HG03460 (cell line): ENCODE results near the gene CDH2.

Experiments used
- ATAC-seq: cut with Tn5 transposase; IDR thresholded peaks from one replicate; pipeline ENCODE4 v1.9.1; 2021; ENCODE audit not compliant: unreplicated experiment

Gene CDH2

GRCh38 chr18:28095041-28095440 lies 81.9 kb downstream of the CDH2 start:
- ATAC-seq = no peak

GRCh38 chr18:28091197-28091596 lies 85.7 kb downstream of the CDH2 start:
- no peak for ATAC-seq

DNA sequence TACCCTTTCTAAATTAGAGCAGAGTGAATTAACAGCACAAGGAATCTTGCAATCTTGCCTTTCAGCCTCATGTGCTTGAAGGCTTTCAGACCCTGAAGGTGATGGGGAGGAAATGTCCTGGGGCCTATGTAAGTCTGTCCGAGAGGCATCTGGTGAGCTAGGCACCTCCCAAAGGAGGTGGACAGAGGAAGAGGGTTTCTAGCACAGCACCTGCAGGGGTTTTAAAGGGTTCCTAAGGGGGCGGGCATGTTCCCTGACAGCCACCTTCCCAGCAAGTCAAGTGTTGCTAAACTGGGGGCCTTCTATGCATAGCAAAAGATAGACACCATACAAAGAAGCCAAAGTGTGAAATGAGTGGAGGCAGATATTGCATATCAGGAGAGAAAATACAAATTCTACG lies 88.5 kb downstream of the CDH2 start:
- no peak for ATAC-seq

- no peak for ATAC-seq
These were observed 90.0 kb downstream of the CDH2 start for GRCh38 chr18:28086670-28087552.

- ATAC-seq = no peak
These were observed 95.4 kb downstream of the CDH2 start for GRCh38 chr18:28081516-28081915.

DNA sequence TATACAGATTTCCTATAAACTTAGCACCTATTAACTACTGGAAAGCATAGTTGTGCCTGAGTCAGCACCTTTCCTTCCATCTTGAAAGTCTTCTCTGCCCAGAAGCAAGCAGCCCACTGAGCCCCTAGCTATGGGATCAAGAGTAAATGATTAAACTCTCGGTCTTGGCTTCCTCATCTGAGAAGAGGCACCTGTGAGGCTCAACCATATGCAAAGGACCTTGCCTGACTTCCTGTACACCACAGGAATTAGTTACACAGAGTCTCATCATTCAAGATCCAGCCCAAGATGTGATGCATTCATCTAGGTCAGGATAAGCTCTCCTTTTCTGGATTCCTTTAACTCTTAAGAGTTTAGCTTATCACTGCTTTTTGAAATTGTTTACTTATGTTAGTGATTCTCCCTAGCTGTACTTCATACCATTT lies 96.0 kb downstream of the CDH2 start:
- ATAC-seq = no peak

GRCh38 chr18:28079883-28080282 lies 97.0 kb downstream of the CDH2 start:
- ATAC-seq = no peak

DNA sequence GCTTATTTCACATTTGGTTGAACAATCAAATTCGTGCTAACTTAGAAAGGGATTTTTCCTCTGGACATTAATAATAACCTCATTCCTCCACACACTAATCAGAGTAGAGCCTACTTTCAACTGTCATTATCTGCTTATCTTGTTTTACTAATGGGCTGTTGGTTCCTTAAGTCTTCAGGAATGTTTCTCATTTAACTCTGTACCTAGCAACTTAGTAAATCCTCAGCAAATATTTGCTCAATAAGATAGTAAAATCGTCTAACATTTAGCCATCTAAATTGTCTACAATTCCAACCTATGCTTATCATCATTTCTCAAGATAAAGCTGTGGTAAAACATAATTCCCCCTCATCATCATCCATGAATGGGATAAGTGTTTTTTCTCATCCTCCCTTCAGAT lies 98.1 kb downstream of the CDH2 start:
- no peak for ATAC-seq

DNA sequence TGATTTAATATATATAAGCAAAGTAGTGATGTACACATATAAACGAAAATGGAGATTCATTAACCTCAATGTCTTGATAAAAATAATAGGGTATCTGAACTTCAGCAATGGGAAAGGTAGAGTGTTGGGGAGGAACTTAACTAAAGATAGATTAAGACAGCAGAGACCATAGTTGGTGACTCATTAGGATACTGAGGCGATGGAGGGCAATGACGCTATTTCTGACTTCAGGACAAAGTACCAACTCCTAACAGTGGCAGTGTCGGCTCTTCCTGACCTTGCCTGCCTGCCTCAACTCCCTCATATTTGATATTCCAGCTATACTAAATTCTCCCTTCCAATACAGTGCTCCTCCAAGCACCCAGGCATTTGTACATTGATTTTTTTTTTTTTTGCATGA lies 98.6 kb downstream of the CDH2 start:
- ATAC-seq = no peak

- no peak for ATAC-seq
These were observed 101.4 kb downstream of the CDH2 start for GRCh38 chr18:28075501-28075900.

DNA sequence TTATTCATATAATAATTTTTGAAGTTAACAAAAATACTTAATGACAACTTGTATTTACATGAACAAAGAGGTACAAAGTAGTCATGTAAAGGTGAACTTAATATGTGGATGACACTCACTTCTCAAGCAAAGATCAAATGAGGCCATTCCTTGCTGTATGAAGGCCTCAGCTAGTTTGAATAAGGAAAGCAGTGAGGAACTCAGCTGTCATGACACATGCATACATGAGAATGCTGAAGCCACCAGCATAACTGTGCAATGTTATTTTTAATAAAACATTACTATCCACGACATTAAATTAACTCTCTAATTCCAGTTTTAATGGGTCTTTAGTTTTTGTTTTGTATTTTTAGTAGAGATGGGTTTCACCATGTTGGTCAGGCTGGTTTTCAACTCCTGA lies 102.9 kb downstream of the CDH2 start:
- no peak for ATAC-seq

DNA sequence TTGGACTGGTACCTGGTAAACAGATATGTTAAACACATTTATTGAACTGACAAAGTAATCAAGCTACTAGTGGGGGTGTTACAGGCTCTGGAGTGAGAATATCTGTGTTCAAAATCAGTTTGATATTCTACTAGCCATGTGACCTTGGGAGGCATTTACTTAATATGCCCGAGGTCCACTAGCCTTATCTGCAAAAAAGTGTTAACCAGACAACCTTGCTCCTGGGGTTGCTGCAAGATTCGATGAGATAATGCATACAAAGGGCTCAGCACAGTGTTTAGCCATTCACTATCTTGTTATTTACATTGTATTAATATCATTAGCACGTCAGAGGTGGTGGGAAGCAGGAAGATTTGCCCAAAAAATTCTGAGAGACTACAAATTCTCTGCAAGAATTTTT lies 103.3 kb downstream of the CDH2 start:
- no peak for ATAC-seq

DNA sequence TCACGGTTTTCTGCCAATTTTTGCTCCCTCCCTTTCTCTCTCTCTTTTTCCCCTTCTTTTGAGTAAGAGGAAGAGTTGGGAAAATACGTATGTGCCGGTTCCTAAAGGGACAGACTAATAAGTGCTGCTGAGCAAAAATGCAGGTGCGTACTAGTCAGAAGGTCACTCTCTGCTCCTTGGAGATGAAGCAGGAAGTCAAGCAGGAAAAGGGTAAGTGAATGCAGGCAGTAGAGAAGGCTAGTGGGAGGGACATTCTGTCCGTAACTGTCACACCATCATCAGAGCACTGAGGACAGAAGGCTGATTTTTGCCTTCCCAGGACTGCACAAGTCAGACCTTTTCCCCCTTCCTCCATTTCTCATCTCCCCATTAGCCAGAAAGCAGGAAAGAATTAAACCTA lies 105.7 kb downstream of the CDH2 start:
- ATAC-seq = no peak

DNA sequence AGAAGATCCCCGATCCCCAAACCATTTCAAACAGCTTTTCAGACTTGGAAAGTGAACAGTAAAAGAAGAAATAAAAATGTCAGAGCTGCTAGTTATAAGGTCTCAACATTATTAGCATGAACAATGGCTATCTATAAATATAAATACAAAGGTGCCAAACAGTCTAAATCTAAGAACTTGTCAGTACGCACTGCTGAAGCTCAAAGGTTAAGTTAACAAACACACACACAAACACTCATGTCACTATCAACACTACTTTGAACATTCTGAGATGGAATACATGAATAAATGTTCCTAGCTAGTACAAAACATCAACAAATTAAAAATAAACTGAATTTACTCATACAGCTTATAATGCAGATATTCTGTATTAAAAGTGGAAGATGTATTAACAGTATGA lies 108.7 kb downstream of the CDH2 start:
- ATAC-seq = no peak

GRCh38 chr18:28067346-28067745 lies 109.6 kb downstream of the CDH2 start:
- no peak for ATAC-seq

GRCh38 chr18:28065793-28066186 lies 111.1 kb downstream of the CDH2 start:
- ATAC-seq = no peak

DNA sequence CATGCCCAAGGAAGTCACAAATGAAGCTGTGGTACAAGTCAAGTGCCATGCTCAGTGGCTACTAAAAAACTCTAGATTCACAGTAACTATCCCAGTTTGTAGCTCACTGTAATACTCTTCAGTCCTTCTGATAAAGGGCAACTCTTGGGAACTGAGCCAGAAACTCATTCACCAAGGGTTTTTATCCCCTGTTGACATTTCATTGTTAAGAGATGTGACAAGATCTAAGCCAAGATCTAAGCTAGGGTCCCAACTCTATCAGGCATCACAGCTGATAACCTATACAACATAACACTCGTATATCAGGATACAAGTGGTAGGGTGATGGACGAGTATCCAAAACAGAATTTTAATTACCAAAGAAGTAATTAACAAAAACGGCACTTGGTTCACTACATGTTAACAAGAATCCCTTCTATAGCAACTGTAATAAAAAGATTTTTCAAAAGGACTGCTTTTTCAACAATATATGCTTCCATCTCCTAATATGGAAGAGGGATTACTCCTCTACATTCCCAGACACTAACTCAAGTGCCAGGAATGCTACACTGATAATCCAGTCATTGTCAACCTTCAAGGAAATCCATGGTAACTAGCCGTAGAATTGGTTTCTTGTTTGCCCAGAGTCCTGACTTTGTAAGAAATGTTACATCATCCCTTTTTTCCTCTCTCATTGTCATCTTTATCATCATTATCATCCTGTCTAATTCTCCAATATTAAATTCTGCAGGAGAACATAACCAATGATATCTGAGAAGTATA lies 111.7 kb downstream of the CDH2 start:
- ATAC-seq = no peak

- ATAC-seq = no peak
These were observed 113.0 kb downstream of the CDH2 start for GRCh38 chr18:28063926-28064325.

DNA sequence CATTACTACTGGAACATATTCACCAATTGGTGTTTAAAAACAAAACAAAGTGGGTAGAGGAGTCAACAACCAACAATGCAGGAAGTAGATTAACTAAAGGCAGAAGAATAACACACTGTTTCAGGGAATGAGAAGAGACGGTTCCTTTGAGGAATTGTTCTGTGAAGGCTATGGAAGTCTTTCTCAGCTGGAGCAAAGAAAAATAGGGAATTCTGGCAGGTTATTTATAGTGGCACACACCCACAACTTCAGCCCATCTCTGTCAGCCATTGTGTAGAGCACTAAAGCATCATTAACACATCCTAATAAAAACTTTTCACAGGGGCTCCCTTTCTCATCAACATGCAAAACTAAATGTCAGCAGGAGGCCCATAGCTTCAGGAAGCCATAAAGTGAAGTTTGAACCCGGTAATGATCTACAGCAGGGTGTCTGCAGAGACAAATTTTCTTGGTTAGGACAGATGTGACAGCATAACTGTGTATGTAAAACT lies 113.6 kb downstream of the CDH2 start:
- no peak for ATAC-seq

GRCh38 chr18:28062443-28062842 lies 114.5 kb downstream of the CDH2 start:
- no peak for ATAC-seq

DNA sequence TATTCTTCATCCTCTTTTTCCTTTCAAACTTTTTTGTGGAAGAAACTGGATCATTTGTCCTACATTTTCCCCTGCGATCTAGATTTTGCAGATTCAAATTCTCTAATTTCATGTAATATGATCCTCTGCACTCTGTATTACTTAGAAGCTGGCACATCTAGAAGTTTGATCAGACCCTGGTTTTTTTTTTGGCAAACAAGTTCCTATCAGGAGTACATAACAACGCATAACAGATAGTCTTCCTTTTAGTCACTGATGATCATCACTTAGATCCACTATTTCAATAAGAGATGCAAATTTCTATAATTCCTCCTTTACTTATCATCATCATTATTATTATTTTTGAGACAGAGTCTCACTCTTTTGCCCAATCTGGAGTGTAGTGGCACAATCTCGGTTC lies 117.1 kb downstream of the CDH2 start:
- ATAC-seq = no peak

GRCh38 chr18:28050545-28050944 lies 126.4 kb downstream of the CDH2 start:
- no peak for ATAC-seq
